PFSK-1 (cell line): ENCODE results near the gene DAO.
A peak's percentile ranks its signal among the peaks of the same experiment; 100 is the strongest.

ENCODE experiments used
- FOXP2 ChIP-seq: optimal IDR thresholded peaks from 2 replicates; pipeline ENCODE3; 2011; ENCODE audit warnings: borderline replicate concordance, control low read depth, inconsistent platforms; ENCODE audit not compliant: insufficient read depth; ENCODE audit errors: extremely low read length, extremely low read depth
- POLR2AphosphoS5 ChIP-seq: IDR thresholded peaks from 2 replicates; pipeline ENCODE4 v1.6.1; 2012; ENCODE audit warnings: low read depth, mild to moderate bottlenecking, control low read depth, low read length, moderate library complexity
- REST ChIP-seq, 2 experiments: IDR thresholded peaks; 2 replicates each; pipeline versions ENCODE4 v1.6.1 to v1.8.0; 2011 to 2012; ENCODE audit warnings: low read depth in 2 of 2, low read length in 2 of 2, control low read depth in 1 of 2, inconsistent platforms in 1 of 2, mild to moderate bottlenecking in 1 of 2, moderate library complexity in 1 of 2; ENCODE audit not compliant: insufficient read depth in 1 of 2
- SIN3A ChIP-seq: IDR thresholded peaks from 2 replicates; pipeline ENCODE4 v1.6.1; 2012; ENCODE audit warnings: mild to moderate bottlenecking, low read length, moderate library complexity, borderline replicate concordance; ENCODE audit not compliant: insufficient read depth
- TAF1 ChIP-seq: IDR thresholded peaks from 2 replicates; pipeline ENCODE4 v1.6.1; 2012; ENCODE audit warnings: low read length, control low read depth, borderline replicate concordance; ENCODE audit not compliant: insufficient read depth

The DAO gene

GRCh38 chr12:108833757-108834472 lies 46.0 kb upstream of the DAO start:
- TF ChIP-seq REST (IDR thresholded peaks at IDR 0.05; ENCODE audit: insufficient read depth in 1 of 2, low read depth in 2 of 2, low read length in 2 of 2) (no peak), TAF1 (no peak), POLR2AphosphoS5 (no peak), SIN3A (no peak), FOXP2 (no peak)

- TF ChIP-seq FOXP2 (no peak), POLR2AphosphoS5 (no peak), SIN3A (no peak)
Measured at GRCh38 chr12:108835860-108836634, 43.8 kb upstream of the DAO start.

- TF ChIP-seq TAF1 (no peak), POLR2AphosphoS5 (no peak), REST (IDR thresholded peaks at IDR 0.05; ENCODE audit: insufficient read depth in 1 of 2, low read depth in 2 of 2, low read length in 2 of 2) (no peak), SIN3A (no peak), FOXP2 (no peak)
Measured at GRCh38 chr12:108837239-108837638, 42.7 kb upstream of the DAO start.

- TF ChIP-seq REST (IDR thresholded peaks at IDR 0.05; ENCODE audit: insufficient read depth in 1 of 2, low read depth in 2 of 2, low read length in 2 of 2) = no peak
- no peak for TF ChIP-seq POLR2AphosphoS5
- TF ChIP-seq FOXP2 = no peak
- no peak for TF ChIP-seq SIN3A
- no peak for TF ChIP-seq TAF1
Measured at GRCh38 chr12:108837680-108838079, 42.2 kb upstream of the DAO start.

- TF ChIP-seq FOXP2 (peak; percentile 96), SIN3A (peak; percentile 29; the same call in 1 of the 2 replicates), REST (IDR thresholded peaks at IDR 0.05; ENCODE audit: insufficient read depth in 1 of 2, low read depth in 2 of 2, low read length in 2 of 2) (peak in 1 of 2 experiments; percentile 72; a peak in 1 of 4 replicates), POLR2AphosphoS5 (peak; percentile 32; the same call in 1 of the 2 replicates), TAF1 (0 out of 2 replicates have a peak, but pooled peaks have one; percentile 18)
Measured at GRCh38 chr12:108838194-108839017, 41.5 kb upstream of the DAO start.
